PC-3 (cell line): ENCODE data around the gene ADRA2A. TPM values are rescaled to one million over a fixed set of nuclear protein-coding genes. Genes with fewer than 3 reads are reported as not detected.

Experiments used
- ATAC-seq: fragments of 200-7000 bp; cut with Tn5 transposase; 2 replicates; pipeline ENCODE4 v1.9.1; 2020; ENCODE audit warnings: mild to moderate bottlenecking, moderate library complexity
- BruUV-seq: library from RNA; stranded (reverse); fragments of 400-500 nt; replicated peaks from 2 replicates; lab custom pipeline; 2021; lab: Mats Ljungman, UMichigan
- CTCF ChIA-PET: fragments of 300-600 bp; sonication (Branson Sonifier 250); formaldehyde crosslinking; loops from one replicate; lab custom pipeline; 2022; ENCODE audit warnings: antibody characterized with exemption; lab: Charles Lee
- POLR2A ChIA-PET: fragments of 300-600 bp; sonication (Branson Sonifier 250); formaldehyde crosslinking; loops from one replicate; lab custom pipeline; 2022; ENCODE audit warnings: antibody characterized with exemption; ENCODE audit not compliant: unreplicated experiment; lab: Charles Lee
- DNase-seq: peaks from one replicate; pipeline ENCODE4 v3.0.0-alpha.2; 2015
- H2AFZ ChIP-seq: fragments of 300-600 bp; sonication (generic); 2 replicates; pipeline ENCODE4 v1.6.0; 2016; ENCODE audit warnings: antibody characterized with exemption, low read length
- H3F3A ChIP-seq: fragments of 300-600 bp; sonication (generic); one replicate; pipeline ENCODE4 v1.6.0; 2017; ENCODE audit warnings: antibody characterized with exemption, low read length, control low read depth, mild to moderate bottlenecking; ENCODE audit not compliant: unreplicated experiment
- H3K27ac ChIP-seq: fragments of 300-600 bp; sonication (generic); 2 replicates; pipeline ENCODE4 v1.5.1; 2016; ENCODE audit warnings: mild to moderate bottlenecking, low read length
- H3K27me3 ChIP-seq: fragments of 300-600 bp; sonication (generic); 2 replicates; pipeline ENCODE4 v1.6.1; 2016; ENCODE audit warnings: low read length, mixed read lengths
- H3K36me3 ChIP-seq: fragments of 300-600 bp; sonication (generic); 2 replicates; pipeline ENCODE4 v1.6.1; 2016; ENCODE audit warnings: low read depth, mixed run types, low read length, mixed read lengths
- H3K4me1 ChIP-seq: fragments of 300-600 bp; sonication (generic); 2 replicates; pipeline ENCODE4 v1.5.1; 2016; ENCODE audit warnings: low read length; ENCODE audit not compliant: insufficient read depth
- H3K4me2 ChIP-seq: fragments of 300-600 bp; sonication (generic); 2 replicates; pipeline ENCODE4 v1.6.0; 2016; ENCODE audit warnings: low read length
- H3K4me3 ChIP-seq: fragments of 300-600 bp; sonication (generic); 2 replicates; pipeline ENCODE4 v1.5.1; 2016; ENCODE audit warnings: mild to moderate bottlenecking, low read length, mixed read lengths
- H3K79me2 ChIP-seq: fragments of 300-600 bp; sonication (generic); 2 replicates; pipeline ENCODE4 v1.6.1; 2017; ENCODE audit warnings: low read length, mixed read lengths
- H3K9ac ChIP-seq: fragments of 300-600 bp; sonication (generic); 2 replicates; pipeline ENCODE4 v1.6.0; 2016; ENCODE audit warnings: mild to moderate bottlenecking, low read length
- H3K9me2 ChIP-seq: fragments of 300-600 bp; sonication (generic); replicated peaks from 2 replicates; pipeline ENCODE4 v1.6.1; 2016; ENCODE audit warnings: mixed run types, low read length, mixed read lengths
- H3K9me3 ChIP-seq: fragments of 300-600 bp; sonication (generic); 2 replicates; pipeline ENCODE4 v1.6.1; 2016; ENCODE audit warnings: low read length, mixed read lengths
- H4K20me1 ChIP-seq: fragments of 300-600 bp; sonication (generic); 2 replicates; pipeline ENCODE4 v1.6.1; 2016; ENCODE audit warnings: low read length, mixed read lengths
- EZH2 ChIP-seq: fragments of 300-600 bp; sonication (generic); IDR thresholded peaks from one replicate; pipeline ENCODE4 v1.6.1; 2017; ENCODE audit warnings: antibody characterized with exemption, mild to moderate bottlenecking, low read length; ENCODE audit not compliant: unreplicated experiment
- EZH2phosphoT487 ChIP-seq: fragments of 300-600 bp; sonication (generic); IDR thresholded peaks from 2 replicates; pipeline ENCODE4 v1.6.1; 2018; ENCODE audit warnings: mild to moderate bottlenecking, antibody characterized with exemption, low read length, borderline replicate concordance
- intact Hi-C: fragments of 100-400 bp; cut with micrococcal nuclease; formaldehyde crosslinking; loops from 2 replicates; pipeline ENCODE4 v1.9.0; 2023
- total RNA-seq: library from RNA; depleted of rRNA; stranded (reverse); fragments of >200 nt; gene quantifications from 2 replicates; pipeline ENCODE4 v1.2.3, GENCODE V29; 2014
- TF ChIP-seq, protein P1 (sequence below): fragments of 300-600 bp; sonication (generic); conservative IDR thresholded peaks from 2 replicates; pipeline ENCODE4 v1.5.1; 2017; ENCODE audit warnings: antibody characterized with exemption, low read depth, mild to moderate bottlenecking, low read length

The ADRA2A gene
- total RNA-seq, 1 experiment from 2014 or later, result not detected

DNA sequence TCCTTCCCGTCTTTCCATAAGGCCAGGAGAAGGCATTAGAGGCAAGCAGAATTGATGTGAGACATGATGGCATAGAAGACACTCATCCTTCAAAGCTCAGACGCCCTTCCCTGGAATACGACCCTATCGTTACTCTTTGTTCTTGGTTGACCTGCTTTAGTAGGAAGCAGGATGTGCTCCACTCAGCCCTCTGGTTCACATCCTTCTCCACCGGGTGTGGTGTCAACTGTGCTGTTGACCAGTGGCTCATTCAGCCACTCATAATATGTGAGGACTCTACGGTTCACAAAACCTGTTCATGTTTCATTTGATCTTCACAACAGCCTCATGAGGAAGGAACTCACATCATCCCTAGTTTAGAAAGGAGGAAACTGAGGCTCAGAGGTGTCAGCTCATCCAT, 47.1 kb downstream of the ADRA2A start:
- ChIA-PET CTCF (no interaction called here), POLR2A (no interaction called here)
- no peak for ATAC-seq

DNA sequence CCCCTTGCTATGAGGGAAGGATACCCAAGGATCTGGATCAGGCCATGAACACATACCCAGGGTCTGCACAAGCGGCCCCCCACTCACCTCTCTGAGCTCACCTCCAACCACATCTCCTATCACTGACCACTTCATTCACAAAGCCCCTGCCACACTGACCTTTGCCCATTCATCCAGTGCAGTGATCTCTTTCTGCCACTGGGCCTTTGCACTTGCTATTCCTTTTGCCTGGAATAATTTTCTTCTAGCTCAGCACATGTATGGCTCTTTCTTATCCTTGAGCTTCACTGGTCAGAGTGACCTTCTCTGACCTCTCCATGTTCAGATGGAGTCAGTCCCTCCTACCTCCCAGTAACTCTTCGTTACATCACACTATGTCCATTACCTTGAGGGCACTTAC, 48.3 kb downstream of the ADRA2A start:
- intact Hi-C loops, result no loop called here
- H3K4me2 ChIP-seq, result no peak overlapping the region
- H2AFZ ChIP-seq, result no peak overlapping the region
- ChIA-PET CTCF (no interaction called here), POLR2A (no interaction called here)
- DNase-seq (no peak), ATAC-seq (no peak)
- no peaks in the 10 kb centered on the region for H3K36me3 ChIP-seq
- no peaks in the 10 kb centered on the region for H3F3A ChIP-seq
- no peak overlapping the region for H3K4me3 ChIP-seq
- no peaks in the 10 kb centered on the region for H3K79me2 ChIP-seq
- H3K4me1 ChIP-seq, result no peaks in the 10 kb centered on the region
- no TSS peak for BruUV-seq
- H3K9ac ChIP-seq, result no peak overlapping the region
- H3K9me3 ChIP-seq, result no peaks in the 10 kb centered on the region
- H3K27ac ChIP-seq, result no peak overlapping the region
- H3K9me2 ChIP-seq, result no peaks in the 10 kb centered on the region
- no peak for TF ChIP-seq EZH2phosphoT487
- TF ChIP-seq EZH2, result no peak
- TF ChIP-seq, protein P1, sequence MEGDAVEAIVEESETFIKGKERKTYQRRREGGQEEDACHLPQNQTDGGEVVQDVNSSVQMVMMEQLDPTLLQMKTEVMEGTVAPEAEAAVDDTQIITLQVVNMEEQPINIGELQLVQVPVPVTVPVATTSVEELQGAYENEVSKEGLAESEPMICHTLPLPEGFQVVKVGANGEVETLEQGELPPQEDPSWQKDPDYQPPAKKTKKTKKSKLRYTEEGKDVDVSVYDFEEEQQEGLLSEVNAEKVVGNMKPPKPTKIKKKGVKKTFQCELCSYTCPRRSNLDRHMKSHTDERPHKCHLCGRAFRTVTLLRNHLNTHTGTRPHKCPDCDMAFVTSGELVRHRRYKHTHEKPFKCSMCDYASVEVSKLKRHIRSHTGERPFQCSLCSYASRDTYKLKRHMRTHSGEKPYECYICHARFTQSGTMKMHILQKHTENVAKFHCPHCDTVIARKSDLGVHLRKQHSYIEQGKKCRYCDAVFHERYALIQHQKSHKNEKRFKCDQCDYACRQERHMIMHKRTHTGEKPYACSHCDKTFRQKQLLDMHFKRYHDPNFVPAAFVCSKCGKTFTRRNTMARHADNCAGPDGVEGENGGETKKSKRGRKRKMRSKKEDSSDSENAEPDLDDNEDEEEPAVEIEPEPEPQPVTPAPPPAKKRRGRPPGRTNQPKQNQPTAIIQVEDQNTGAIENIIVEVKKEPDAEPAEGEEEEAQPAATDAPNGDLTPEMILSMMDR, result no peak
- no peaks in the 10 kb centered on the region for H3K27me3 ChIP-seq
- H4K20me1 ChIP-seq, result no peaks in the 10 kb centered on the region

More for the DNA sequence above, 47.1 kb downstream of the ADRA2A start:
- Histone ChIP-seq H3K27ac (no peak overlapping the region), H3K4me3 (no peak overlapping the region), H3K4me2 (no peak overlapping the region), H2AFZ (no peak overlapping the region), H3K36me3 (no peaks in the 10 kb centered on the region), H4K20me1 (no peaks in the 10 kb centered on the region), H3K79me2 (no peaks in the 10 kb centered on the region), H3K9me3 (no peaks in the 10 kb centered on the region), H3F3A (no peaks in the 10 kb centered on the region), H3K27me3 (no peaks in the 10 kb centered on the region), H3K9me2 (no peaks in the 10 kb centered on the region), H3K4me1 (no peaks in the 10 kb centered on the region), H3K9ac (no peak overlapping the region)
- intact Hi-C loops, result no loop called here
- no peak for TF ChIP-seq EZH2
- TF ChIP-seq, protein P1, result no peak
- no peak for TF ChIP-seq EZH2phosphoT487
- no TSS peak for BruUV-seq
- no peak for DNase-seq

DNA sequence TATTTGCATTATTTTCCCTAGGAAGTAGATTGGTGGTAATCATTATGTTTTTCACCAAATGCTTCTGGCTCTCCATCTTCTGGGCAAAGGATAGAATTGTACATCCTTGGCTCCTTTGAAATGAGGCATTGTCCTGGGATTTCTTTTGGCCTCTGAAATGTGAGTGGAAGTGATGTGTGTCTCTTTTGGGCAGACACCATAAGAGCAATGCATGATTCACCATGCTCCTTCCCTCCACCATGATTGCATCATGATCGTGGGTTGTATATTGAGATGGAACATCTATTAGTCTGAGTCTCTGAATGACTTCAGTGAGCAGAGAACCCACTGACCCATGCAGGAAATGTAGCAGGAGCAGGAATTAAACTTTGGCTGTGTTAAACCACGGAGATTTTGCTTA, 49.2 kb downstream of the ADRA2A start:
- Histone ChIP-seq H3K4me3 (no peak overlapping the region), H3K36me3 (no peaks in the 10 kb centered on the region), H3F3A (no peaks in the 10 kb centered on the region), H3K27me3 (no peaks in the 10 kb centered on the region), H3K4me2 (no peak overlapping the region), H3K9ac (no peak overlapping the region), H3K4me1 (no peaks in the 10 kb centered on the region), H2AFZ (no peak overlapping the region), H3K9me2 (no peaks in the 10 kb centered on the region), H4K20me1 (no peaks in the 10 kb centered on the region), H3K27ac (no peak overlapping the region), H3K9me3 (no peaks in the 10 kb centered on the region), H3K79me2 (no peaks in the 10 kb centered on the region)
- no TSS peak for BruUV-seq
- DNase-seq (no peak), ATAC-seq (no peak)
- intact Hi-C loops, result no loop called here
- TF ChIP-seq EZH2, result no peak
- TF ChIP-seq, protein P1, result no peak
- no peak for TF ChIP-seq EZH2phosphoT487
- ChIA-PET CTCF (no interaction called here), POLR2A (no interaction called here)
